HCEC 1CT (cell line): ENCODE results near the gene IL17C.
"Not testable (repeated sequence)": the region's sequence is repeated elsewhere in the genome, so short reads cannot be mapped to it uniquely, and the experiment has no call there.

ENCODE experiments used
- DNase-seq: peaks from one replicate; pipeline ENCODE4 v3.0.0-alpha.2; 2017

Gene IL17C

GRCh38 chr16:88638323-88639230 lies at the start of gene IL17C:
Gene IL17C (plus strand): TSS chr16:88638572. CDS start chr16:88638642, 70 bp downstream.
- no peak for DNase-seq

DNA sequence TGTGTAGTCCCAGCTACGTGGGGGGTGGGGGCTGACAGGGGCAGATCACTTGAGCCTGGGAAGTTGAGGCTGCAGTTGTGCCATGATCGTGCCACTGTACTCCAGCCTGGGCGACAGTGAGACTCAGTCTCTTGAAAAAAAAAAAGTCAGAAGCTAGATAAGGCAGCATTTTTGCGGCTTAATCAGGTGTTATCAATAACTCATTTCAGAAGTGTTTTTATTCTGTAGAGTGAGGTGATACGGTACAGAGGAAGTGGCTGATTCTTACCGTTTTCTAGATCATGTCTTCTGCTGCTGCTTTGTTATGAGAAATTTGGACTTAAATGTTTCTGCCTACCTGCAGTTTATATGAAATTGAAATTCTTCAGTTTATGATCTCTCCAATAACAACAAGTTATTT lies 49.6 kb upstream of the IL17C start:
- DNase-seq, result no peak

DNA sequence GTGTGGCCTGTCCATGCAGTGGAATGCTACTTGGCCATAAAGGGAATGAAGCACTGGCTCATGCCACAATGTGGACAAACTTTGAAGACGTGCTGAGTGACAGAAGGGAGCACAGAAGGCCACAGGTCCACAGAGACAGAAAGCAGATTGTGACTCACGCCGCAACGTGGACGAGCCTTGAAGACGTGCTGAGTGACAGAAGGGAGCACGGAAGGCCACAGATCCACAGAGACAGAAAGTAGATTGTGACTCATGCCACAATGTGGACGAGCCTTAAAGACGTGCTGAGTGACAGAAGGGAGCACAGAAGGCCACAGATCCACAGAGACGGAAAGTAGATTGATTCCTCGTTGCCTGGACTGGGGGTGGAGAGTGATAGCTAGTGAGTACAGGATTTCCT lies 48.9 kb upstream of the IL17C start:
- no peak for DNase-seq

DNA sequence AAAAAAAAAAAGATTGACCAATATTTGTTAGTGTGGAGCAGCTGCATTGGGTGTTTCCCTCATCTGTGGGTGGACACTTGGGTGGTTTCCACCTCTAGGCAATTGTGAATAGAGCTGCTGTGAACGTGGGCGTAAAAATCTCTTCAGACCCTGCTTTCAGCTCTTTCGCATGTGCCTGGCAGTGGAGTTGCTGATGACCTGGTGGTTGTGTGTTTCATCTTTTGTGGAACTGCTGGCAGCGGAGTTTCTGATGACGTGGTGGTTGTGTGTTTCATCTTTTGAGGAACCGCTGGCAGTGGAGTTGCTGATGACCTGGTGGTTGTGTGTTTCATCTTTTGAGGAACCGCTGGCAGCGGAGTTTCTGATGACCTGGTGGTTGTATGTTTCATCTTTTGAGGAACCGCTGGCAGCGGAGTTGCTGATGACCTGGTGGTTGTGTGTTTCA lies 46.8 kb upstream of the IL17C start:
- DNase-seq, result no peak

- DNase-seq, result no peak
Observed at GRCh38 chr16:88593061-88593460, 45.3 kb upstream of the IL17C start.

- DNase-seq, result no peak
Observed at GRCh38 chr16:88593489-88593888, 44.9 kb upstream of the IL17C start.

DNA sequence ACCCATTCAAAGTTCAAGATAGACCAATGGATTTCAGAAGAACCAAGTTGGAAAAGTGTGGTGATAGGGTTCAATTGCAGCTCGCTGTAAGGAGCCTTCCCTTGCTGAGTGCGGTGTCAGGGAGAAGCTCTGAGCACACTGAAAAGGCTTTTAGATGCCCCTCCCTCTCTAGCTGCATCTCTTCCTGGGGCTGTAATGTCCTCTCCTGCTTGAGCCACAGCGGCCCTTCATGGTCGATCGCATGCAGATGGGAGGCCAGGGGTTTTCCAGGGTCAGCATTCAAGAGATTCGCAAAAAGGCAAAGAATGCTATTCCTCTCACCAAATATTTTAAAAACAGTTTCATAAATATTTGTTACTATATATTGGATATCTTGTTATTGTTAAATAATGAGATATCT lies 44.5 kb upstream of the IL17C start:
- DNase-seq, result no peak

DNA sequence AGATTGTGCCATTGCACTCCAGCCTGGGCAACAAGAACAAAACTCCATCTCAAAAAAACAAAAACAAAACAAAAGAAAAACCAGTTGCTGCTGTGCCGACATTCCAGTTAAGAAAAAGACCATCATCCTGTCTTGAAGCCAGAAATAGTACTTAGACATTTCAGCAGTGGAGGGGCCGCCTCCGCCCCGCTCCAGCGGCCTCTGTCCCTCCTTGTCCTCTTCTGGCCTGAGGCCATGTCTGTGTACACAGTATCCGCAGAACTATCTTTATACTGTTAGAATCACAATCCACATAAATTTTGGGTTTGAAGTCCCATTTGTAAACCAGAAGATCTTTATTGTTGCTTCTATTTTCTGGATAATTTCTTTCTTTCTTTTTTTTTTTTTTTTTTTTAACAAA lies 43.3 kb upstream of the IL17C start:
- no peak for DNase-seq

GRCh38 chr16:88595921-88596320 lies 42.5 kb upstream of the IL17C start:
- DNase-seq, result no peak

DNA sequence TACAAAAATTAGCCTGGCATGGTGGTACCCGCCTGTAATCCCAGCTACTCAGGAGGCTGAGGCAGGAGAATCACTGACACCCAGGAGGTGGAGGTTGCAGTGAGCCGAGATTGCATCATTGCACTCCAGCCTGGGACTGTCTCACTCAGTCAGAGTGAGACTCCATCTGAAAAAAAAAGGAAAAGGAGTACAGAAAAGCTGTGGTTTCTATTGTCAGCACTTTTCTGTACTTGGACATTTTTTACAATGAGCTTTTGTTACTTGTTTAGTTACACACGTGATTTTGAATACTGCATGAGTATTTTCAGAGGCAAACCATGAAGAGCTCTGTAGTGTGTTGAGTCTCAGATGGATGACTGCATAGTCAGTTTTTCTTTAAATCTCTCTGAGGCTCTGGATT lies 41.9 kb upstream of the IL17C start:
- no peak for DNase-seq

- DNase-seq, result no peak
Observed at GRCh38 chr16:88597856-88598491, 40.4 kb upstream of the IL17C start.

DNA sequence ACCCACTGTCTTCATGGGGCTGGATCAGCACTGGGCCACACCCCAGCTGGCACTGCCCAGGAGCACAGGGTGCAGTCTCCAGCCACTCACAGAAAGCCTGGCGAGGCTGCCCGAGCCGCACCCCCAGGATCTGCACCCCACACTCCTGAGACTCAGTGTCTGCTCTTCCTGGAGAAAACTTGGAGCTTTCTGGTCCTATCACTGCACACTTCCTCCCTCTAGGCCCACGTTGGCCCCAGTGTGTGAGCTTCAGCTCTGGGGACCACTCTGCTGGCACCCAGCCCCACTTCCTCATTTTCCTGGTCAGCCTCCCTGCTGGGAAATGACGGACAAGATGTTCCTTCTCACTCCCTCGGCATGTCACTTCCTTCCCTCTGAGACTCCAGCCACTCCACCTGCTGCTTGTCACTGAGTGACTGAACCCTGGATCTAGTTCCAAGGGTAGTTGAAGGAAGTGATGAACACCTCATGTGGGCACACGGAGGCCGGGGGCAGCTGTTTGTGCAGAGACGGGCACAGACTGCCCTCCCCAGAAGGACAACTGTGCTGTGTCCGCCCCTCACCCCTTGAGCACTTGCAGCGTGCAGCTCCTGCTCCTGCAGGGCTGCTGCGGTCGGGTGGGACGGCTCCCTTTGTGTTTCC lies 39.2 kb upstream of the IL17C start:
- no peak for DNase-seq

- no peak for DNase-seq
Observed at GRCh38 chr16:88599825-88600538, 38.4 kb upstream of the IL17C start.

- no peak for DNase-seq
Observed at GRCh38 chr16:88600539-88600896, 37.9 kb upstream of the IL17C start.

DNA sequence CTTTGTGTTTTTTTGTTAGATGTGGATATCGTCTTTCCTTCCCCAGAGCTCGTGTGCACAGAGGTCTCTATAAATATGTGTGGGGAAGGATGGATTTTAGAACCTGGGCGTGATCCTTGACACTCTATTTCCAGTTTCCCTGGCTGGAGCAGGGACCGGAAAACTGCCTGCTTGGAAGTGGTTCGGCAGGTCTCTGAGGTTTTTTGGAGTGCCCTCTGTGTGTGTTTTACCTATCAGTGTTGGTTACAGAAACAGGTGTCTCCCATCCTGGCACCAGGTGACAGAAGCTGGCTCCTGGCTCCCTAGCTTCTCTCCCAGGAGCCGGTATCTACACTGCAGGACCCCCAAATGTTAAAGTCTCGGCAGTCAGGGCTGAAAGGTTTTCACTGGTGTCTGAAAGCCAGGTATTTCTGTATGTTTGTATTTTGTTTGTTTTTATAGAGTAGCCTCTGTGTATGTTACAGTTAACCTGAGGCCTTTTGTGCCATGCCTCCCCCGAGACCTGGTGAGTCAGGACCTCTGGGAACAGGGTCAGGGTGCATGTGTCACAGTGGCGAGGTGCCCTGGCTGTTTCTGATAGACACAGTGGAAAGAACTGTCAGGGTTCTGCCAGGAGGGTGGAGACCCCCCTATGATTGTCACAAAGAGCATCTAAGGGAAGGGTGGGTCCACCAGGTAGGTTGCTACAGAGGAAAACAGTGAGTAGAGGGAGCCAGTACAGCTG lies 36.9 kb upstream of the IL17C start:
- no peak for DNase-seq

GRCh38 chr16:88602091-88602490 lies 36.3 kb upstream of the IL17C start:
- no peak for DNase-seq

GRCh38 chr16:88605186-88606147 lies 32.9 kb upstream of the IL17C start:
- DNase-seq, result no peak

DNA sequence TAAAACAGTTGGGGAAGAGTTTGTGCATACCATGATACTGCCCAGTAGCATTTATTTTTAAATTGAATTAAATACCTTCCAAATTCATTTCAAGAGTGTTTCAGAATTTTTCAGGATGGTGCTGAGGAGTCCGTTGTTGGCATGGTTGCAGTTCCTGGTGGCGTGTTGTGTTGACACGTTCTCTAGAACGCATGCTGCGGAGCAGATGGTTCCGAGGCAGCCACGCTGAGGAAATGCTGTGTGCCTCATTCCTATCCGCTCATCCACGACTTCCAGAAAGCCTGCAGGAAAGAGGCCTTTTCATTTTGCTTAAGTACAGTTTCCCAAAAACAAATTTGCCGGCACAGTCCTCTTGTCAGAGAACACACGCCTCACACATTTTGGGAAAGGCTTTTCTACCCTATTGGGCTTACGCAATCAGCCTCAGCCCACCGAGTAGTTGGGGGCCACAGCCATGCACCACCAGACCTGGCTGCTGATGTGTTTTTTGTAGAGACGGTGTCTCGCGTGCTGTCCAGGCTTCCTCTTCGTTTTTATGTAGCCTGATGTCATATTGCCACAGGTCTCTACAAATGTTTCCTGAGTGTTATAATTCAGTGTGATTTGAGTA lies 32.1 kb upstream of the IL17C start:
- no peak for DNase-seq

DNA sequence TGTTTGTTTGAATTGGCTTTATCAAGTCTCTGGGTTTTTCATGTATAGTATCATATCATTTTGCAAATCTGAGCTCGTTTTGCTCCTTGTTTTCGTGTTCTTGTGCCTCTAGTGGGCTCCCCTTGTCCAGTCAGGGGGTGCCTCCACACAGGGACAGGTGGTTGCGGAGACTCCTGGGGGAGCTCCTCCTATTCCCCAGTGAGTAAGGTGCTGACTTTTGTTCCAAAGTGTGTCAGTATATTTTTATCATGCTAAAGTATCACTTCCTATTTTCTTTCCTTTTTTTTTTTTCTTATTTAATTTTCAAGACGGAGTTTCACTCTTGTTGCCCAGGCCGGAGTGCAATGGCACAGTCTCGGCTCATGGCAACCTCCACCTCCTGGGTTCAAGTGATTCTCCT lies 30.3 kb upstream of the IL17C start:
- no peak for DNase-seq

GRCh38 chr16:88609426-88609825 lies 28.9 kb upstream of the IL17C start:
- DNase-seq, result not testable (repeated sequence)

GRCh38 chr16:88610080-88610479 lies 28.3 kb upstream of the IL17C start:
- DNase-seq, result no peak
